ENCODE measurements around the gene PPP1R15B. TPM values are rescaled to one million over a fixed set of nuclear protein-coding genes. Genes with fewer than 3 reads are reported as not detected.

The PPP1R15B gene
- total RNA-seq, 2 donors from 2014 or later, result 61.4 to 72.2 TPM

GRCh38 chr1:204380293-204380831 lies 31.3 kb downstream of the PPP1R15B start:
- DNase-seq (no peak), ATAC-seq (no peak)
- intact Hi-C loops (cut with DNase I, micrococcal nuclease), result no loop called here

GRCh38 chr1:204377800-204378668 lies 33.6 kb downstream of the PPP1R15B start:
- ATAC-seq, result peak; percentile 69
- peak; percentile 65 to 77 for DNase-seq
- intact Hi-C loops (cut with DNase I, micrococcal nuclease), result no loop called here

- intact Hi-C loops (cut with DNase I, micrococcal nuclease), result no loop called here
- ATAC-seq (peak; percentile 86), DNase-seq (peak; percentile 83 to 92)
These were observed 34.5 kb downstream of the PPP1R15B start for GRCh38 chr1:204376919-204377799.

- intact Hi-C loops (cut with DNase I, micrococcal nuclease), result no loop called here
- no peak for DNase-seq
- no peak for ATAC-seq
These were observed 35.2 kb downstream of the PPP1R15B start for GRCh38 chr1:204376465-204376864.

- DNase-seq (no peak), ATAC-seq (no peak)
- intact Hi-C loops (cut with DNase I, micrococcal nuclease), result no loop called here
These were observed 37.7 kb downstream of the PPP1R15B start for GRCh38 chr1:204373911-204374310.

DNA sequence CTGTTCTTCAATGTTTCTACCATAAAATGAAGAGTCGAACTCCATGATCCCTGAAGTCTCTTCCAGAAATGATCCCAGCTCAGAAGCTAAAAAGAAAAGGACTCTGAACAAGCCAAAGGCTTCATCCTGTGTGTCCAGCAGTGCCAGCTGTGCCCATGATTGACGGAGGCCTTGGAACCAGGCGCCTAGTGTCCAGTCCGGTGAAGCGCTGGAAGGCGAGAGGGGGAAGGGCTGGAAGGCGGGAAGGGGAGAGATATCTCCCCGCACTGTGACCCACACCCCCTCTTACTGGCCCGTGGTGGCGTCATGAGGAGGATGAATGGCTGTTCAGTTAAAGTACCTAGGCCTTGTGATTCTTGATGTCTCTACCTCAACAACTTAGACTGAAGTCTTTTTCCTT lies 41.4 kb downstream of the PPP1R15B start:
- intact Hi-C loops (cut with DNase I, micrococcal nuclease), result no loop called here
- ATAC-seq (no peak), DNase-seq (no peak)

DNA sequence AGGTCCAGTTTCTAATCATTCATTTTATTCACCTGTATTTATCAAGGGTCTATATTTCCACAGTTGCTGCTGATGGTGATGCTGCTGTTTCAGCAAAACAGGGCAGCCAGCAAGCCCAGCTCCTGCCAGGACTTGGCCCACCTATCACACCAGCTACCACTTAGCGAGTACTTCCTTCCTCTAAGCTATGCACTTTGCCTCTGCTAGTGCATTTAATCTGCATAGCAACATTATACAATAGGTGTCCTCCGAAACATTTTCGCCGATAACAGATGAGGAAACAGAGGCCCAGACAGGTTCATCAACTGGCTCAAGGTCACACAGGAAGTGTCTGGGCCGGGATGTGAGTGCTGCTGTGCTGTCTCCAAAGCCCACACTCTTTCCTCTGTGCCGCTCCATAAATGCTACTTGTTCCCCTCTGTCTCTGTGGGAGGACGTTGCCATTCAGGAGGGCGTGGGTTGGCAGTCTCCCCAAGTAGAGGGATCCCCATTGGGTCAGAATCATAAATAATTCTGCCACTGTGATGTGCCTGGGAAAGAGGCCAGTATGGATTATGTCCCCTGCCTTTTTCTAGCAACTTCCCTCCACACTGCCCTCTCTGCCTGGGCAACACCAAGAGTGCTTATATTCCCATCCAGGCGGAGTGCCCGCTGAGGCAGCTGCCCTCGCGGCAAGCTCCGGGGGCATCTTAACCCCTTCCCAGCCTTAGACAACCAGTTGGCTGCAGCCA lies 42.5 kb downstream of the PPP1R15B start:
- DNase-seq, result no peak
- intact Hi-C loops (cut with DNase I, micrococcal nuclease), result loop anchor here (5.0 to 10.0 kb wide), 3 partner anchors 104 to 207 kb away; partner anchors contain the start of gene REN (in 1 of the 2)
- ATAC-seq, result no peak

DNA sequence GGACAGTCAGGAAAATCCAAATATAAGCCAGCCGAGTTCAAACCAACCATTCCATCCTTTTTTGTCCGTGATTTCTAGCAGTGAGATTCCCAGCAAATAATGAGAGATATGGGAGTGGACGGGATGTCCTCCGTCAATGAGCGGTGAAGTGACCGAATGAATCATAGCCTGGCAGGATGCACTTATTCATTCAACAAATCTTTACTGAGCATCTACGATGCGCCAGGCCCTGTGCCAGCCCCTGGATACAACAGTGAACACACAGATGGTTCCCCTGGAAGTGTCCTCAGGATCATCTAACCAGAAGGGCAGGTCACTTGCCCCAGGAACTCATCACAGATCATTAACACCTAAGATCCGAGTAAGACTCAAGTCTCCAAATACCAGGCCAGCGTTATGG lies 43.7 kb downstream of the PPP1R15B start:
- no peak for ATAC-seq

DNA sequence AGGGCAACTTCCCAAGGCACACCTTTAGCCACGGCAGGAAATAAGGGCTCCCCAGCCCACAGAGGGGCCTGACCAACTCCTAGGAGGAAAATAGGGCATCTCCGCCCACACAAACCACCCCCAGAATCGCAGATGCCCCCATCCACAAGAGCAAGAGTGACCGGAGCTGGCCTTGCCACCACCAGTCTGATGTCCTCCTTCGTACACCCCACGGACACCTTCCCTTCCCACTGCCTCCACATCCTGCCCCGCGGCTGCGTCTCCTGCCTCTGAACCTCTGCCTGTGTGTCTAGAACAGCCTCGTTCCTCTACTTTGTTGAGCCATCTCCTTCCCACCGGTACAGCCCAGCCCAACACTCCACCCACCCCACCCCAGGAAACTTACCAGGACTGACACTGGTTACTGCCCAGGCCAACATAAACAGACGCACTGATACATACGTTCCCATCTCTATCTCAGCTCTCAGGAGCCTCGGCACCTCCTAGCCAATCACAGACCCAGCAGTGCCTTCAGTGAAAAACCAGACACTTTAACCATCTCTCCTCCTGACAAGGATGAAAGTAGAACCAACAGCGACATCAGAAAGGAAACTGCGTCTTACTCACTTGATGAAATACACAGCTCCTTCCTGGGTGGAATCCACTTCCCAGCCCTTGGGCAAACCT lies 44.3 kb downstream of the PPP1R15B start:
- no peak for ATAC-seq
- intact Hi-C loops (cut with DNase I, micrococcal nuclease), result loop anchor here (5.0 to 10.0 kb wide), 3 partner anchors 103 to 205 kb away; partner anchors contain the start of gene REN (in 1 of the 2)
- no peak for DNase-seq

More for the DNA sequence above, 43.7 kb downstream of the PPP1R15B start:
- DNase-seq, result no peak
- intact Hi-C loops (cut with DNase I, micrococcal nuclease), result loop anchor here (5.0 to 10.0 kb wide), 3 partner anchors 103 to 206 kb away; partner anchors contain the start of gene REN (in 1 of the 2)

- intact Hi-C loops (cut with DNase I, micrococcal nuclease), result loop anchor here (5.0 to 10.0 kb wide), 3 partner anchors 102 to 204 kb away; partner anchors contain the start of gene REN (in 1 of the 2)
These were observed 44.9 kb downstream of the PPP1R15B start for GRCh38 chr1:204366759-204367158.

DNA sequence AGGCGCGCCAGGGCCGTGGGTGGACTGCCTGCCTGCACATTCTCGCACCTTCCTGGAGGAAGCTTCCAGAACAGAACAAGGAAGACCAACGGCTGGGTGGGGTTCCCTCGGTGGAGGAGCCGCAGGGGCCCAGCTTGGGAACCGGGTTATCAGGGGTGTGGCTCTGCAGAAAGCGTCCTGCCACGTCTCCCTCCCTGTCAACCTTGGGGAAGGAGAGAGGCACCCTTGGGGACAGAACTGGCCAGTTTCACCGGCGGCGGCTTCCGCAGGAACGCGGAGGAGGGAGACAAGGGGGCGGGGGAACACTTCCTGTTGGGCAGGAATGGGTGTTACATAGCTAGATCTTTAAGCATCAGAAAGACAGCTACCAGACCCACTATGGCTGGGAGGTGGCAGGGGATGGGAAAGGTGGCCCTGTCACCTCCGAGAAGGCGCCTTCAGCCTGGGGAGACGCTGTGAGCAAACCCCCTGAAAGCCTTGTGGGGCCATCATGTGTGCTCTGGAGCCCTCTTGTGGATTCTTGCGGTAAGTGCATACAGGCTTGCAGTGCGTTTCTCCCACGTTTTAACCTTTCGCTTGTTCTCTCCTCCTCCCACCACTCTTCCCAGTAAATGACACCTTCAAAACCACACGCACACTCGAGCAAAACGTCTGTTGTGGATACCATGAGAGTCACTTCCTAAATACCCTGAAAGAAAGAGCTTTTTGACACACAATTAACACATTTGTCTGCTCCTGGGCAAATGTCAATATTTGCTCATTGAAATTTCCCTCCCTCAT lies 48.1 kb downstream of the PPP1R15B start:
- ATAC-seq, result peak; percentile 85

More at GRCh38 chr1:204366759-204367158, 44.9 kb downstream of the PPP1R15B start:
- DNase-seq (no peak), ATAC-seq (no peak)

DNA sequence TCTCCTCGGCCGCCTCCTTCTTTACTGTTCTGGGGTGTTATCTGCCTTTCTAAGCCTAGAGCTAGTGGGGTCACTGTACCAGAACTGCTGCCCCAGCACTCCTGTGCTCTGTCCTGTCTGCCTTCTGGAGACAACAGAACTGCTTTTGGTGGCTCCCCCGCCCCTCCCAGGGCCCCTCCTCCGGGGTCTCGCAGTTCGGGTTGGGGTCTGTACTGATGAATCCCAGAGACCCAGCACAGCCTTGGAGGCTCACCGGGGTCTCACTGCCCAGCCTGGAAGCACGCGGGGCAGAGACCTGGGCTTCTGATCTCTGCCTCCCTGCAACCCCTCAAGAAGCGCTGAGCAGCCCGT lies 48.7 kb downstream of the PPP1R15B start:
- no peak for DNase-seq
- ATAC-seq, result no peak
- intact Hi-C loops (cut with DNase I, micrococcal nuclease), result loop anchor here (5.0 to 10.0 kb wide), 4 partner anchors 98 to 198 kb away; partner anchors contain the start of genes GOLT1A (in 1 of the 2) and REN (in 1 of the 2)

More for the DNA sequence above, 48.1 kb downstream of the PPP1R15B start:
- peak; percentile 74 to 88 for DNase-seq
- intact Hi-C loops (cut with DNase I, micrococcal nuclease), result loop anchor here (5.0 to 10.0 kb wide), 4 partner anchors 99 to 199 kb away; partner anchors contain the start of genes GOLT1A (in 1 of the 2) and REN (in 1 of the 2)

DNA sequence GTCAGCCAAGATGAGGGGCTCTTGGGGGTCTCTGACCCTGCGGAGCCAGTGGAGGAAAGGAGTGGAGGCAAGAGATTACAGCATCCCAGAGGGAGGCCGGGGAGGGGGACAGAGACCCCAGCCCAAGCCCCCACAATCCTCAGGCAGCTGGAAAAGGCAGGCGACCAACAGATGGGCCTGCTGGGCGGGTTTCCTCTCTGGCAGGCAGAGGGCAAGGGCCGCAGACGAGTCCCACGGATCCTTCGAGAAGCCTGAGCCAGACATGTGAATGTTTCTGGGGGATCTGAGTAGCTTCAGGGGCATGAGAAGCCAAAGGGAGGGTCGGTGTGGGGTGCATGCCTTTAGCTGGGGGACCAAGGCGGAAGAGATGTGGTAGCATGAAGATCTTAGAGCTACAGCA lies 49.8 kb downstream of the PPP1R15B start:
- no peak for ATAC-seq
- intact Hi-C loops (cut with DNase I, micrococcal nuclease), result loop anchor here (5.0 to 10.0 kb wide), 4 partner anchors 97 to 197 kb away; partner anchors contain the start of genes GOLT1A (in 1 of the 2) and REN (in 1 of the 2)
- no peak for DNase-seq

DNA sequence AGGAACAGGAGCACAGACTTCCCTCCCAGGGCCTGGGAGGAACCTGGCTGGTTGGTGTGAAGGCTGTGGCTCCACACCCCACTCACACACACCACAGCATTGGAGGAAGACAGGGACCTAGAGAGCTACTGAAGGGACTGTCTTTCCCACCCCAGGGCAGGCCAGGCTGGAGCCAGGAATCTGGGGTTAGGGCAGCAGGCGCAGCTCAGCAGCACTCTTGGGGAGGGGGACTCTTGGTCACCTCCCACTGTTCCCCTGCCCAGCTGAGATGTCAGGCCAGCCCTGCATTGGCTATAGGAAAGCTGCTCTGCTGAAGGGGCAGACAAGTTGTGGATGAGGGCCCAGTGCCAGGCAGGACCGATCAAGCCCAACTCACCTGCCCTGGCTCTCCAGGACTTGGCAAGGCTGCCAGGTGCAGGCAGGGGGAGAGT lies 50.3 kb downstream of the PPP1R15B start:
- ATAC-seq (no peak), DNase-seq (no peak)
- intact Hi-C loops (cut with DNase I, micrococcal nuclease), result loop anchor here (5.0 to 10.0 kb wide), 4 partner anchors 97 to 197 kb away; partner anchors contain the start of genes GOLT1A (in 1 of the 2) and REN (in 1 of the 2)

DNA sequence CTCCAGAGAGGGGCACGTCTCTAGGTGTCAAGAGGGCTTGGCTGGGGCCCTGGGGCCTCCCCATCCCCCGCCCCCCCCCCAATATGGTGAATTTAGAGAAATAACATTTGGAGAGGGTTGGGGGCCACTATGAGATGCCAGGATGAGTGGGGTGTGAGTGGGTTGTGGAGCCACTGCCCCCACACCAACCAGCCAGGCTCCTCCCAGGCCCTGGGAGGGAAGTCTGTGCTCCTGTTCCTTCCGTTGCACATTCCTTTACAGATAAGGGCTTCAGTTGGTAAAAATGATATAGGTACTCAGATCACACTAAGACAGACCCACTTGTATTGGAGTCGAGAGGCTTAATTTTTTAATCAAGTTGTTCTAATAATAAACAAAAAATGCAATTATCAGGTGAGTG lies 51.3 kb downstream of the PPP1R15B start:
- intact Hi-C loops (cut with DNase I, micrococcal nuclease), result loop anchor here (5.0 to 10.0 kb wide), 4 partner anchors 96 to 196 kb away; partner anchors contain the start of genes GOLT1A (in 1 of the 2) and REN (in 1 of the 2)
- ATAC-seq, result no peak

More for the DNA sequence above, 51.3 kb downstream of the PPP1R15B start:
- no peak for DNase-seq

All from left colon (tissue), 2 donors.